HCEC 1CT (cell line): ENCODE data around the gene SYCP2.

ENCODE experiments used
- DNase-seq: peaks from one replicate; pipeline ENCODE4 v3.0.0-alpha.2; 2017

SYCP2 gene

GRCh38 chr20:59835057-59835447, 98.4 kb downstream of the SYCP2 start:
- DNase-seq, result no peak

GRCh38 chr20:59832406-59833363, 100.8 kb downstream of the SYCP2 start:
- DNase-seq, result no peak

- DNase-seq, result no peak
These were observed 101.5 kb downstream of the SYCP2 start for GRCh38 chr20:59831916-59832270.

GRCh38 chr20:59831024-59831915, 102.2 kb downstream of the SYCP2 start:
- no peak for DNase-seq

- no peak for DNase-seq
These were observed 102.8 kb downstream of the SYCP2 start for GRCh38 chr20:59830665-59831023.

GRCh38 chr20:59829786-59830664, 103.4 kb downstream of the SYCP2 start:
- DNase-seq, result no peak

- no peak for DNase-seq
These were observed 104.2 kb downstream of the SYCP2 start for GRCh38 chr20:59829054-59829785.

- no peak for DNase-seq
These were observed 105.0 kb downstream of the SYCP2 start for GRCh38 chr20:59828125-59829053.

- no peak for DNase-seq
These were observed 106.0 kb downstream of the SYCP2 start for GRCh38 chr20:59827138-59828056.

- DNase-seq, result no peak
These were observed 107.3 kb downstream of the SYCP2 start for GRCh38 chr20:59825944-59826759.

GRCh38 chr20:59825563-59825920, 107.9 kb downstream of the SYCP2 start:
- no peak for DNase-seq

GRCh38 chr20:59824711-59825562, 108.5 kb downstream of the SYCP2 start:
- DNase-seq, result no peak

- DNase-seq, result no peak
These were observed 109.8 kb downstream of the SYCP2 start for GRCh38 chr20:59823491-59824259.

- no peak for DNase-seq
These were observed 110.4 kb downstream of the SYCP2 start for GRCh38 chr20:59823030-59823423.

- DNase-seq, result no peak
These were observed 111.0 kb downstream of the SYCP2 start for GRCh38 chr20:59822291-59823029.

- no peak for DNase-seq
These were observed 111.6 kb downstream of the SYCP2 start for GRCh38 chr20:59821788-59822187.
